ENCODE results near the gene OR10G7.
A peak's percentile ranks its signal among the peaks of the same experiment; 100 is the strongest.

Gene OR10G7

DNA sequence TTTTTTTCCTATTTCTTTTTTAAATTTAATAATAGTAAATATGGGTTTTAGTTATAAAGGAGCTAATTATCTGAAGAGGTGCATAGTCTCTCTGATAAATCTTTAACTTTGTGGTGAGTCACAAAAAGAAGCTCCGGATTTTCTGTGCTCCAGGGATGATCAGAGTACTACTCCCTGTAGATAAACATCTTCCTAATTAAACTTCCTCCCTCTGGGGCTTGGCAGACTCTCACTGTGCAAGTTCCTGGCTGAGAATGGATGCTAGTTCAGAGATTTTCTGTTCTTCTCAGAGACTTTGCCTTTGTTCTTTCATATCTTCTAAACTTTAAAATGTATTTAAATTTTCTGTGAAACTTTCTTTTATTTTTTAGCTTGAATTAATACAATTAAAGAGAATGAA is at the start of gene OR10G7:
TSS of gene OR10G7 (minus strand) at position 72 of the 400 bp plus-strand sequence. CDS start 2,324 bp downstream, outside the sequence.
- DNase-seq (ENCODE audit: low read depth in 2 of 2) = no peak

DNA sequence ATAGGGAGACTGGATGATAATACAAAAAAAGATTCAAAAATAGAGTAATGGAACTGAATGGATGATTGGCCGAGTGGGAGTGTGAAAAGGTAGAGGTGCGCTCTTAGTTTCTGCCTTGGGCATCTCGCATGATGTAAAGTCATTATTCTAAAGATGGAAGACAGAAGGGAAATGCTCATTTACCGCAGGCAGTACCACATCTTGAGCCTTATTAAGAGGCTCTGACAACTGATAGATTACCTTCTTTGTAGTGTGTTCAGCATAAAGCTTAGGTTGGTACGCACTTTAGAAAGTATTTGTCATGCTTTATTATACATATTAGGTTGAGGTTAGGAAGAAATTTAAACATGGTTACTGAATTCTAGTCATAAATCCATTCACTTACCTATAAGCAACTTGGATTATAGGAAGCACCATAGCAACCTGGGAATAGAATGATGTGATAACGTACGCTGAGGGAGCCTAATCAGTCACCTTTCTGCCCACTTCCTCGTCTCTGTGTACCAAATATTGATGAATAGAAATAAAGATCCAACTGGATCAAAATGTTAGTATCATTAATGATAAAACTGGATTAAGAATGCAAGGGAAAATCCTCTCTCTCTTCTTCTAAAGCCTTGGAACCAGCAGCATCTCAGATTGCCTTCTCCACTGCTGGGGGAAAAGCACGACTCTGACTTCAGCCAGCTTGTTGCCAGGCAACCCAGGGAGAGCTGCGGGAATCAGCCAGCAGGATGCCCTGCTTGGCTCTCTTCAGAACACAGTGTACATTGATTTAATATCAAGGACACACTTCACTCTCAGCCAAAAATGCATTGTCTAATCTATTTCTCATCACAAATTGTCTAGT is 45.1 kb upstream of the OR10G7 start:
- DNase-seq (ENCODE audit: low read depth in 2 of 2) = no peak

DNA sequence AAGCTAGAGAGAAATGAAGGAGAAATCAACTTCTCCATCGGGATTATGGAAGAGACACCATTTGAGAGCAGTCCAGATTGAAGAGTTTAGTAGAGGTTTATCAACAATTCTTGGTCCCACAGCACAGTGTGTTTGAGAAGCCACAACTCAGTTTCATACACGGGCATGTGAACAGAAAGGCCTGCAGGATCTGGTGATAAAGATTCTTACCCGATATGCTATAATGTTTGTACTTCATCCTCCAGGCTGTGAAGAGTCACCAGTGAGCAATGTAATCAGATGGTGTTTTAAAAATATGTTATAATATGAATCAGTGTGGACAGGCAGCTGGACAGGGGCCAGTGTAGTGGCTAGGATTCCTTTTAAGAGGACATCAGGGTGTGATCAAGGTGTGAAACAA is 44.5 kb upstream of the OR10G7 start:
- DNase-seq (ENCODE audit: low read depth in 2 of 2) = no peak

DNA sequence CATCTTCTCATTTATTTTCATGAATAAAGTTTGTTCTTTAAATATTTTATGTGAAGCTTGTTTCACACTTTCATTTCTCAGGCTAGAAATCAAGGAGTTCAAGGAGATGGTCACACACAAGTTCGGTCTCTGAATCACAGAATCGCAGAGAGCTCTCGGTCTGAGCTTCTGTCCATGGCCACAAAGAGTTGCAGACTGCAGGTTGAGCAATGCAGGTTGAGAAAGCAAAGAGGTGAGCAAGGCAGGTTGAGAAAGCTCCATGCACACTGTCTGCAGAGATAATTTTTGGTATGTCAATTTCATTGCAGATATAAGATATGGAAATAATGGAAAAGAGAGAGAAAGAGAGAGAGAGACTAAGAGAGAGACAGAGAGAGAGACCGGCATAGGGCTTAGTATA is 41.2 kb upstream of the OR10G7 start:
- DNase-seq (ENCODE audit: low read depth in 2 of 2) = no peak

DNA sequence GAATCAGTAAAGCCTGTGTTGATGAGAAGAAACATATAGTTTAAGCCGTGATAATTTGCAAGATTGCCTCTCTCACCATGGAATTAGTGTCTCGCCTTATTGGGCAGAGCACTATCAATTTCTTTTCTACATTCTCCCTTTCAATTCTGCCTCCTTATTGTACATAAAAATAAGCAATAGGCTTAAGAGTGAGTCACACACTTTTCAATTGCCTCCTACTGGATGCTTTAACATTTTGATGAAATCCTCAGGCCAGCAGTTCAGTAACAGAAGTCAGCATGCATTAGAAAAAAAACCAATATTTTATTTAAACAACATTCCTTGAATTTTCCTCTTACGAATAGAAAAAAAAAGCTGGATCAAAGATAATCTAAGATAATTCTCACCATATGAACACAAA is 40.4 kb upstream of the OR10G7 start:
- no peak for DNase-seq (ENCODE audit: low read depth in 2 of 2)

DNA sequence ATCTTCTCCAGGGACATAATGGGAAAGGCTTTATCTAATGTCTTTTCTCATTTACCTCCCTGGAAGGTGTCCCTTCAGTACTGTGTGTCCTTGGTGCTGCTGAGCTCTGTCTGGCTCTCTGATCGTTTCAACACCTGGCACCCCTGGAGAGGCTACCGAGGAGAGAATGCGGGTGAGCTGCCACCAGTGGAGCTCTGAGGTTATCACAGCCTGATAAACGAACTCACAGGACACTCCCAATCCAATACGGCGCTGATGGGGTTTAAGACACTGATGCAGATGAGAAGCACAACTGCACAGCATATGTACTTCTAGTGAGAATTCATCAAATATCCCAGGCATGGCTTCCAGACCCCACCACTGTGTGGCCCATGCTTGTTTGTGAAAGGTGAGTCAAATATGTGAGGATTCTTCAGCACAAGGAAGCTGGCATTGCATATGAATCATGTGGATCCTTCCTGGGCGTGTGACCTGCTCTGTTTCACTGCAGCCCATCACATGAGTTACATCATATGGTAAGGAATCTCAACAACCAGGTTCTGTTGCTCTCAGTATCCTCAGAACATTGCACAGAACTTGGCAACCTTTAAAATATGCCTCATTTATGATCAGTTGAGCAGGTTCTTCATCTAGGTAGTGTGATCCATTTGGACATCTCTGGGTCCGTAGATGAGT is 39.3 kb upstream of the OR10G7 start:
- no peak for DNase-seq (ENCODE audit: low read depth in 2 of 2)

GRCh38 chr11:124079631-124080326 is 38.7 kb upstream of the OR10G7 start:
- DNase-seq (ENCODE audit: low read depth in 2 of 2) = no peak

DNA sequence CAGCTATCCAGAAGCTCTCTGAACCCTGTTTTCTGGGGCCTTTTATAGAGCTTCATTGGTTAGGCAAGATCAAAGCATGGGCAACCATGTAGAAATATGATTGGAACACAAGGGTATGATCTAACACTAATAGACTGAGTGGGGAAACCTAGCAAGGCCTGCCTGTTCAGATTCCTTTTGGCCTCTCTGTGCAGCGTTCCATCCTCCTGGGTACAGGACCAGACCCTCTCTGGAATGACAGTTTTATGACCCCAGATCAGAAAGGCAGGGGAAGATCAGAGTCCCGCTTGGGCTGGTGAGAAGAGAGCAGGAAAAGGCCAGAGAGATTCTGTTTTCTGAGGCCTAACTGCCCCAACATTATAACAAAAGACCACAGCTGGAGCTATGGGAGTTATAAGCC is 37.5 kb upstream of the OR10G7 start:
- no peak for DNase-seq (ENCODE audit: low read depth in 2 of 2)

GRCh38 chr11:124077266-124077665 is 36.1 kb upstream of the OR10G7 start:
- no peak for DNase-seq (ENCODE audit: low read depth in 2 of 2)

GRCh38 chr11:124075841-124076651 is 34.9 kb upstream of the OR10G7 start:
- no peak for DNase-seq (ENCODE audit: low read depth in 2 of 2)

GRCh38 chr11:124075492-124075840 is 34.3 kb upstream of the OR10G7 start:
- DNase-seq (ENCODE audit: low read depth in 2 of 2) = no peak

- DNase-seq (ENCODE audit: low read depth in 2 of 2) = no peak
Observed at GRCh38 chr11:124074554-124074953, 33.4 kb upstream of the OR10G7 start.

DNA sequence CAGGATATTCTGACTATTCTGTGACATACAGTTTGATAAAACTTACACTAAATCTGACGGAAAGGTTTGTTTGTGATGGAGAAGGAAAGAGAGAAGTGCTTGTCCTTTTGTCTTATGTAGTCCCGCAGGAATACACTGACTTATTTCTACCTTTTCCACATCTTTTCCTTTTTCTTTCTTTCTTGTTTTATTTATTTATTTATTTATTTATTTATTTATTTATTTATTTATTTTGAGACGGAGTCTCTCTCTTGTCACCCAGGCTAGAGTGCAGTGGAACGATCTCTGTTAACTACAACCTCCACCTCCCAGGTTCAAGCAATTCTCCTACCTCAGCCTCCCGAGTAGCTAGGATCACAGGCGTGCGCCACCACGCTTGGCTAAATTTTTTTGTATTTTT is 31.0 kb upstream of the OR10G7 start:
- DNase-seq (ENCODE audit: low read depth in 2 of 2) = no peak

- no peak for DNase-seq (ENCODE audit: low read depth in 2 of 2)
Observed at GRCh38 chr11:124071623-124071948, 30.5 kb upstream of the OR10G7 start.

- DNase-seq (ENCODE audit: low read depth in 2 of 2) = peak; percentile 23 to 26
Observed at GRCh38 chr11:124070915-124071622, 29.9 kb upstream of the OR10G7 start.

GRCh38 chr11:124069429-124070401 is 28.6 kb upstream of the OR10G7 start:
- DNase-seq (ENCODE audit: low read depth in 2 of 2) = peak; percentile 23 to 34

GRCh38 chr11:124068601-124069110 is 27.5 kb upstream of the OR10G7 start:
- DNase-seq (ENCODE audit: low read depth in 2 of 2) = no peak

GRCh38 chr11:124052966-124053365 is 11.8 kb upstream of the OR10G7 start:
- DNase-seq (ENCODE audit: low read depth in 2 of 2) = no peak

DNA sequence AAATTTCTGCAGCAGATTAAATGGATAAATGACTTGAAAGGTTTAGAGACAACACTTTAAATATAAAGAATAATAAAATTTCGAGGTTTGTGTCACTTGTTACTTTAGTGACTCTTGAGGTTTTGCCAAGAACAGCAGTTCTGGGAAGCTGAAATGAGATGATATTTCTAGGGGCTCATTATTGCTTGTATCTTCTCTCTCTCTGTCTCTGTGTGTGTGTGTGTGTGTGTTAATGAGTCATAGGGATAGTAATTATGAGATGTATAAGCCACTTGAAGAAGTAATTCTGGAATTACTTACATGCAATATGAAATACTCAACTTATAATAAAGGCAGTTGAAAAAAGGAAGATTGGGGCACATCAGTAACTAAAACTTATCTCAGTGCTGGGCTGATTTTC is 9.6 kb upstream of the OR10G7 start:
- DNase-seq (ENCODE audit: low read depth in 2 of 2) = no peak

DNA sequence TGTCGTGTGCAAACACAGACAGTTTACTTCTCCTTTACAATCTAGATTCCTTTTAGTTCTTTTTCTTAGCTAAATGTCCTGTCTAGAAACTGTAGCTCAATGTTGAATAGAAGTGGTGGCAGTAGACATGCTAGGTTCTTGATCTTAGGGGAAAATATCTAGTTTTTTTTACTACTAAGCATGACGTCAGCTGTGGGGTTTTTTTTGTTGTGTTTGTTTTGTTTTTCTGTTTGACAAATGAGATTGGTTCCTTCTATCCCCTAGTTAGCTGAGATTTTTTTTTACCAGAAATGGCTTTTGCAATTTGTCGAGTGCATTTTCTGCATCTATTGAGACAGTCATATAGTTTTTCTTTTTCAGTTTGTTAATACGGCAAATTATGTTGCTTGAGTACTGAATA is 2.3 kb upstream of the OR10G7 start:
- DNase-seq (ENCODE audit: low read depth in 2 of 2) = no peak
